ENCODE data around the gene PCDHA2.

DNA sequence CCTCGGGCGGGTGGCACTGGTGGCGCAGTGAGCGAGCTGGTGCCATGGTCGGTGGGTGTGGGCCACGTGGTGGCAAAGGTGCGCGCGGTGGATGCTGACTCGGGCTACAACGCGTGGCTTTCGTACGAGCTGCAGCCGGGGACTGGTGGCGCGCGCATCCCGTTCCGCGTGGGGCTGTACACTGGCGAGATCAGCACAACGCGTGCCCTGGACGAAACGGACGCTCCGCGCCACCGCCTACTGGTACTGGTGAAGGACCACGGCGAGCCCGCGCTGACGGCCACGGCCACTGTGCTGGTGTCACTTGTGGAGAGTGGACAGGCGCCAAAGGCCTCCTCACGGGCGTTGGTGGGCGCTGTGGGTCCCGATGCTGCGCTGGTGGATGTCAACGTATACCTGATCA is 14.2 kb downstream of the PCDHA2 start:
- no peak for TF ChIP-seq ZNF704 (CRISPR knock-in tag; IDR thresholded peaks at IDR 0.05; ENCODE audit: borderline replicate concordance)
- no peak for TF ChIP-seq ZBTB21 (CRISPR knock-in tag; IDR thresholded peaks at IDR 0.05)
- no peak for TF ChIP-seq TAF1 (CRISPR knock-in tag; IDR thresholded peaks at IDR 0.05)
- TF ChIP-seq RXRB (CRISPR knock-in tag; IDR thresholded peaks at IDR 0.05; ENCODE audit: borderline replicate concordance): no peak
